PC-3 (cell line): Measurements from ENCODE around the gene NUDT1. TPM values are rescaled to one million over a fixed set of nuclear protein-coding genes. Genes with fewer than 3 reads are reported as not detected.

Experiments
- ATAC-seq: fragments of 200-7000 bp; cut with Tn5 transposase; 2 replicates; pipeline ENCODE4 v1.9.1; 2020; ENCODE audit warnings: mild to moderate bottlenecking, moderate library complexity
- BruUV-seq: library from RNA; stranded (reverse); fragments of 400-500 nt; replicated peaks from 2 replicates; lab custom pipeline; 2021; lab: Mats Ljungman, UMichigan
- CTCF ChIA-PET: fragments of 300-600 bp; sonication (Branson Sonifier 250); formaldehyde crosslinking; loops from one replicate; lab custom pipeline; 2022; ENCODE audit warnings: antibody characterized with exemption; lab: Charles Lee
- POLR2A ChIA-PET: fragments of 300-600 bp; sonication (Branson Sonifier 250); formaldehyde crosslinking; loops from one replicate; lab custom pipeline; 2022; ENCODE audit warnings: antibody characterized with exemption; ENCODE audit not compliant: unreplicated experiment; lab: Charles Lee
- DNase-seq: peaks from one replicate; pipeline ENCODE4 v3.0.0-alpha.2; 2015
- H2AFZ ChIP-seq: fragments of 300-600 bp; sonication (generic); 2 replicates; pipeline ENCODE4 v1.6.0; 2016; ENCODE audit warnings: antibody characterized with exemption, low read length
- H3F3A ChIP-seq: fragments of 300-600 bp; sonication (generic); one replicate; pipeline ENCODE4 v1.6.0; 2017; ENCODE audit warnings: antibody characterized with exemption, low read length, control low read depth, mild to moderate bottlenecking; ENCODE audit not compliant: unreplicated experiment
- H3K27ac ChIP-seq: fragments of 300-600 bp; sonication (generic); 2 replicates; pipeline ENCODE4 v1.5.1; 2016; ENCODE audit warnings: mild to moderate bottlenecking, low read length
- H3K27me3 ChIP-seq: fragments of 300-600 bp; sonication (generic); 2 replicates; pipeline ENCODE4 v1.6.1; 2016; ENCODE audit warnings: low read length, mixed read lengths
- H3K36me3 ChIP-seq: fragments of 300-600 bp; sonication (generic); 2 replicates; pipeline ENCODE4 v1.6.1; 2016; ENCODE audit warnings: low read depth, mixed run types, low read length, mixed read lengths
- H3K4me1 ChIP-seq: fragments of 300-600 bp; sonication (generic); 2 replicates; pipeline ENCODE4 v1.5.1; 2016; ENCODE audit warnings: low read length; ENCODE audit not compliant: insufficient read depth
- H3K4me2 ChIP-seq: fragments of 300-600 bp; sonication (generic); 2 replicates; pipeline ENCODE4 v1.6.0; 2016; ENCODE audit warnings: low read length
- H3K4me3 ChIP-seq: fragments of 300-600 bp; sonication (generic); 2 replicates; pipeline ENCODE4 v1.5.1; 2016; ENCODE audit warnings: mild to moderate bottlenecking, low read length, mixed read lengths
- H3K79me2 ChIP-seq: fragments of 300-600 bp; sonication (generic); 2 replicates; pipeline ENCODE4 v1.6.1; 2017; ENCODE audit warnings: low read length, mixed read lengths
- H3K9ac ChIP-seq: fragments of 300-600 bp; sonication (generic); 2 replicates; pipeline ENCODE4 v1.6.0; 2016; ENCODE audit warnings: mild to moderate bottlenecking, low read length
- H3K9me2 ChIP-seq: fragments of 300-600 bp; sonication (generic); replicated peaks from 2 replicates; pipeline ENCODE4 v1.6.1; 2016; ENCODE audit warnings: mixed run types, low read length, mixed read lengths
- H3K9me3 ChIP-seq: fragments of 300-600 bp; sonication (generic); 2 replicates; pipeline ENCODE4 v1.6.1; 2016; ENCODE audit warnings: low read length, mixed read lengths
- H4K20me1 ChIP-seq: fragments of 300-600 bp; sonication (generic); 2 replicates; pipeline ENCODE4 v1.6.1; 2016; ENCODE audit warnings: low read length, mixed read lengths
- EZH2 ChIP-seq: fragments of 300-600 bp; sonication (generic); IDR thresholded peaks from one replicate; pipeline ENCODE4 v1.6.1; 2017; ENCODE audit warnings: antibody characterized with exemption, mild to moderate bottlenecking, low read length; ENCODE audit not compliant: unreplicated experiment
- EZH2phosphoT487 ChIP-seq: fragments of 300-600 bp; sonication (generic); IDR thresholded peaks from 2 replicates; pipeline ENCODE4 v1.6.1; 2018; ENCODE audit warnings: mild to moderate bottlenecking, antibody characterized with exemption, low read length, borderline replicate concordance
- intact Hi-C: fragments of 100-400 bp; cut with micrococcal nuclease; formaldehyde crosslinking; loops from 2 replicates; pipeline ENCODE4 v1.9.0; 2023
- total RNA-seq: library from RNA; depleted of rRNA; stranded (reverse); fragments of >200 nt; gene quantifications from 2 replicates; pipeline ENCODE4 v1.2.3, GENCODE V29; 2014
- TF ChIP-seq, protein P1 (sequence below): fragments of 300-600 bp; sonication (generic); conservative IDR thresholded peaks from 2 replicates; pipeline ENCODE4 v1.5.1; 2017; ENCODE audit warnings: antibody characterized with exemption, low read depth, mild to moderate bottlenecking, low read length

The NUDT1 gene
- total RNA-seq, 1 experiment from 2014 or later: 59.3 TPM

GRCh38 chr7:2225336-2225735, 16.7 kb upstream of the NUDT1 start:
- intact Hi-C loops: loop anchor here (5.0 kb wide), 1 partner anchor 122 kb away; no protein-coding TSS in a partner anchor
- 0 out of 2 replicates have a peak overlapping the region, but pooled peaks have one; percentile 27 for H2AFZ ChIP-seq
- no peaks in the 10 kb centered on the region for H3F3A ChIP-seq
- no peak for TF ChIP-seq EZH2
- TF ChIP-seq EZH2phosphoT487: no peak
- TF ChIP-seq, protein P1, sequence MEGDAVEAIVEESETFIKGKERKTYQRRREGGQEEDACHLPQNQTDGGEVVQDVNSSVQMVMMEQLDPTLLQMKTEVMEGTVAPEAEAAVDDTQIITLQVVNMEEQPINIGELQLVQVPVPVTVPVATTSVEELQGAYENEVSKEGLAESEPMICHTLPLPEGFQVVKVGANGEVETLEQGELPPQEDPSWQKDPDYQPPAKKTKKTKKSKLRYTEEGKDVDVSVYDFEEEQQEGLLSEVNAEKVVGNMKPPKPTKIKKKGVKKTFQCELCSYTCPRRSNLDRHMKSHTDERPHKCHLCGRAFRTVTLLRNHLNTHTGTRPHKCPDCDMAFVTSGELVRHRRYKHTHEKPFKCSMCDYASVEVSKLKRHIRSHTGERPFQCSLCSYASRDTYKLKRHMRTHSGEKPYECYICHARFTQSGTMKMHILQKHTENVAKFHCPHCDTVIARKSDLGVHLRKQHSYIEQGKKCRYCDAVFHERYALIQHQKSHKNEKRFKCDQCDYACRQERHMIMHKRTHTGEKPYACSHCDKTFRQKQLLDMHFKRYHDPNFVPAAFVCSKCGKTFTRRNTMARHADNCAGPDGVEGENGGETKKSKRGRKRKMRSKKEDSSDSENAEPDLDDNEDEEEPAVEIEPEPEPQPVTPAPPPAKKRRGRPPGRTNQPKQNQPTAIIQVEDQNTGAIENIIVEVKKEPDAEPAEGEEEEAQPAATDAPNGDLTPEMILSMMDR: no peak
- no peaks in the 10 kb centered on the region for H3K27me3 ChIP-seq
- peak overlapping the region; percentile 46; the same call in 1 of the 2 replicates for H3K4me3 ChIP-seq
- peak overlapping the region; percentile 74 for H3K4me2 ChIP-seq
- H3K4me1 ChIP-seq: peaks cover 27% of the 10 kb centered on the region
- no TSS peak for BruUV-seq
- peak overlapping the region; percentile 42; the same call in 1 of the 2 replicates for H3K9ac ChIP-seq
- DNase-seq (peak; percentile 92), ATAC-seq (peak; percentile 82)
- H3K36me3 ChIP-seq: peaks cover 36% of the 10 kb centered on the region
- H3K9me2 ChIP-seq: no peaks in the 10 kb centered on the region
- ChIA-PET POLR2A (interaction anchor here (0.6 to 0.7 kb wide), 3 partner anchors 45 to 176 kb away, joined by 3 to 13 read pairs (median 3); no protein-coding TSS in a partner anchor), CTCF (interaction anchor here (0.7 kb wide), 1 partner anchor 123 kb away, joined by 3 read pairs; no protein-coding TSS in a partner anchor)
- H4K20me1 ChIP-seq: no peaks in the 10 kb centered on the region
- peaks cover 60% of the 10 kb centered on the region for H3K79me2 ChIP-seq
- H3K27ac ChIP-seq: peak overlapping the region; percentile 93
- no peaks in the 10 kb centered on the region for H3K9me3 ChIP-seq

GRCh38 chr7:2225830-2226229, 16.2 kb upstream of the NUDT1 start:
- no peak for DNase-seq
- Histone ChIP-seq H2AFZ (no peak overlapping the region), H3K4me2 (peak overlapping the region; percentile 74), H3K4me3 (no peak overlapping the region; the same call in 1 of the 2 replicates), H4K20me1 (no peaks in the 10 kb centered on the region), H3K79me2 (peaks cover 65% of the 10 kb centered on the region), H3K9ac (peak overlapping the region; percentile 11; the same call in 1 of the 2 replicates), H3K9me3 (no peaks in the 10 kb centered on the region), H3K27me3 (no peaks in the 10 kb centered on the region), H3K27ac (peak overlapping the region; percentile 93), H3K4me1 (peaks cover 28% of the 10 kb centered on the region), H3K36me3 (peaks cover 38% of the 10 kb centered on the region), H3F3A (no peaks in the 10 kb centered on the region), H3K9me2 (no peaks in the 10 kb centered on the region)
- BruUV-seq: TSS peak; percentile 74
- CTCF ChIA-PET: no interaction called here
- intact Hi-C loops: loop anchor here (5.0 kb wide), 1 partner anchor 121 kb away; no protein-coding TSS in a partner anchor
- POLR2A ChIA-PET: no interaction called here
- ATAC-seq: no peak
- no peak for TF ChIP-seq EZH2phosphoT487
- TF ChIP-seq, protein P1: no peak
- no peak for TF ChIP-seq EZH2

DNA sequence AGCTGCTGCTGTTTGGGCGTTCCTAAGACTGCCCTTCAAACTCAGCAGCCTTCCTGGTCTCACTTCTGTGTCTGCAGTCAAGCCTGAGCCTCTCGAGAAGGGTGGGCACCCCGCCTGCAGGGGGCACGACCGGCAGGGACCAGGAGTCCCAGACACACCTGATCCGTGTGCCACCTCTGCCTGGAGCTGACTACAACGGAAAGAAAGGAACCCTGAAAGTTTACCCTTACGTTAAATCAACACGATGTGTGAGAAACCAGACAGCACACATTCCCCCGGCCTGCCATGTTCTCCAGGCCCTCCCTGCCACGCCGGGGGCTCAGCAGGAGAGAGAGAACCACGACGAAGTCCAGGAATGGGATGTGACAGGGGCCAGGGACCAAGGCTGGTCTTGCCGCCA, 14.3 kb upstream of the NUDT1 start:
- no TSS peak for BruUV-seq
- Histone ChIP-seq H3K4me3 (no peak overlapping the region), H3F3A (no peaks in the 10 kb centered on the region), H3K79me2 (peaks cover 77% of the 10 kb centered on the region), H3K27me3 (no peaks in the 10 kb centered on the region), H3K27ac (no peak overlapping the region), H3K9ac (no peak overlapping the region), H4K20me1 (no peaks in the 10 kb centered on the region), H3K4me1 (peaks cover 33% of the 10 kb centered on the region), H3K9me3 (no peaks in the 10 kb centered on the region), H3K36me3 (peaks cover 38% of the 10 kb centered on the region), H2AFZ (no peak overlapping the region), H3K4me2 (no peak overlapping the region), H3K9me2 (no peaks in the 10 kb centered on the region)
- intact Hi-C loops: loop anchor here (5.0 kb wide), 1 partner anchor 120 kb away; no protein-coding TSS in a partner anchor
- DNase-seq (no peak), ATAC-seq (no peak)
- TF ChIP-seq EZH2 (no peak), EZH2phosphoT487 (no peak)
- TF ChIP-seq, protein P1: no peak
- ChIA-PET POLR2A (no interaction called here), CTCF (no interaction called here)
